ENCODE measurements around the gene RBBP4. TPM values are rescaled to one million over a fixed set of nuclear protein-coding genes. Genes with fewer than 3 reads are reported as not detected.
"Not testable (repeated sequence)": the region's sequence is repeated elsewhere in the genome, so short reads cannot be mapped to it uniquely, and the experiment has no call there.

RBBP4 gene
- total and polyA plus RNA-seq, 2 experiments from 2014 or later, result 275 to 336 TPM

GRCh38 chr1:32635508-32636277 is 15.3 kb upstream of the RBBP4 start:
- Histone ChIP-seq H3K27me3 (no peaks in the 10 kb centered on the region), H3K9me3 (ENCODE audit: low read depth) (no peaks in the 10 kb centered on the region), H3K4me3 (no peak overlapping the region), H3K27ac (no peak overlapping the region), H3K4me1 (ENCODE audit: low read depth) (no peaks in the 10 kb centered on the region), H3K36me3 (no peaks in the 10 kb centered on the region)
- TF ChIP-seq, protein P1, sequence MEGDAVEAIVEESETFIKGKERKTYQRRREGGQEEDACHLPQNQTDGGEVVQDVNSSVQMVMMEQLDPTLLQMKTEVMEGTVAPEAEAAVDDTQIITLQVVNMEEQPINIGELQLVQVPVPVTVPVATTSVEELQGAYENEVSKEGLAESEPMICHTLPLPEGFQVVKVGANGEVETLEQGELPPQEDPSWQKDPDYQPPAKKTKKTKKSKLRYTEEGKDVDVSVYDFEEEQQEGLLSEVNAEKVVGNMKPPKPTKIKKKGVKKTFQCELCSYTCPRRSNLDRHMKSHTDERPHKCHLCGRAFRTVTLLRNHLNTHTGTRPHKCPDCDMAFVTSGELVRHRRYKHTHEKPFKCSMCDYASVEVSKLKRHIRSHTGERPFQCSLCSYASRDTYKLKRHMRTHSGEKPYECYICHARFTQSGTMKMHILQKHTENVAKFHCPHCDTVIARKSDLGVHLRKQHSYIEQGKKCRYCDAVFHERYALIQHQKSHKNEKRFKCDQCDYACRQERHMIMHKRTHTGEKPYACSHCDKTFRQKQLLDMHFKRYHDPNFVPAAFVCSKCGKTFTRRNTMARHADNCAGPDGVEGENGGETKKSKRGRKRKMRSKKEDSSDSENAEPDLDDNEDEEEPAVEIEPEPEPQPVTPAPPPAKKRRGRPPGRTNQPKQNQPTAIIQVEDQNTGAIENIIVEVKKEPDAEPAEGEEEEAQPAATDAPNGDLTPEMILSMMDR (IDR thresholded peaks at IDR 0.05; ENCODE audit: low read depth, low read length), result no peak
- no peak for DNase-seq (ENCODE audit: low read depth in 1 of 2, low spot score in 1 of 2)

DNA sequence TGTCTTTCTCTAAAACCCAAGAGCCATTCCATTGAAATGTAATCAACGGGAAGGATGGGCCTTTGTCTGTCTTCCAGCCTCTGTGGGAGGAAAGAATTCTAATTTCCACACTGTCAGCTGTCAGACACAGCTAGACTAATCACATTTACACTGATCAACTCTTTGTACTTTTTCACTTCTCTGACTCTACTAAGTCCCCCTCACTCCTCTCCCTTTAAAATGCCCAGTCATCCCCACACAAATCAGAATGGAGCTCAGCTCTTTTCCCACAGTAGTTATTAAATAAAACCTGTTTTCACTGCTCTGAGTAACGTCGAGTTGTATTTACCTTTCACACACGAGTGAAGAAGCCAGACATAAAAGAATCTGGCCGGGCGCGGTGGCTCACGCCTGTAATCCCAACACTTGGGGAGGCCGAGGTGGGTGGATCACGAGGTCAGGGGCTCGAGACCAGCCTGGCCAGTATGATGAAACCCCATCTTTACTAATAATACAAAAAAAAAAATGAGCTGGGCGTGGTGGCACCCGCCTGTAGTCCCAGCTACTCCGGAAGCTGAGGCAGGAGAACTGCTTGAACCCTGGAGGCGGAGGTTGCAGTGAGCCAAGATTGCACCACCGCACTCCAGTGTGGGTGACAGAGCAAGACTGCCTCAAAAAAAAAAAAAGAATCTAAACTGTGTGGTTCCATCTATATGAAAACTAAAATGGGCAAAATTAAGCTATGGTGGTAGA is 13.9 kb upstream of the RBBP4 start:
- Histone ChIP-seq H3K4me3 (no peak overlapping the region), H3K4me1 (ENCODE audit: low read depth) (no peaks in the 10 kb centered on the region), H3K27ac (no peak overlapping the region), H3K9me3 (ENCODE audit: low read depth) (no peaks in the 10 kb centered on the region), H3K36me3 (no peaks in the 10 kb centered on the region), H3K27me3 (no peaks in the 10 kb centered on the region)
- TF ChIP-seq, protein P1 (IDR thresholded peaks at IDR 0.05; ENCODE audit: low read depth, low read length), result no peak
- DNase-seq (ENCODE audit: low read depth in 1 of 2, low spot score in 1 of 2), result no peak

GRCh38 chr1:32639489-32640075 is 11.4 kb upstream of the RBBP4 start:
- Histone ChIP-seq H3K27me3 (no peaks in the 10 kb centered on the region), H3K9me3 (ENCODE audit: low read depth) (no peaks in the 10 kb centered on the region), H3K4me3 (no peak overlapping the region), H3K36me3 (no peaks in the 10 kb centered on the region), H3K4me1 (ENCODE audit: low read depth) (no peaks in the 10 kb centered on the region), H3K27ac (no peak overlapping the region)
- TF ChIP-seq, protein P1 (IDR thresholded peaks at IDR 0.05; ENCODE audit: low read depth, low read length), result no peak
- DNase-seq (ENCODE audit: low read depth in 1 of 2, low spot score in 1 of 2), result no peak

DNA sequence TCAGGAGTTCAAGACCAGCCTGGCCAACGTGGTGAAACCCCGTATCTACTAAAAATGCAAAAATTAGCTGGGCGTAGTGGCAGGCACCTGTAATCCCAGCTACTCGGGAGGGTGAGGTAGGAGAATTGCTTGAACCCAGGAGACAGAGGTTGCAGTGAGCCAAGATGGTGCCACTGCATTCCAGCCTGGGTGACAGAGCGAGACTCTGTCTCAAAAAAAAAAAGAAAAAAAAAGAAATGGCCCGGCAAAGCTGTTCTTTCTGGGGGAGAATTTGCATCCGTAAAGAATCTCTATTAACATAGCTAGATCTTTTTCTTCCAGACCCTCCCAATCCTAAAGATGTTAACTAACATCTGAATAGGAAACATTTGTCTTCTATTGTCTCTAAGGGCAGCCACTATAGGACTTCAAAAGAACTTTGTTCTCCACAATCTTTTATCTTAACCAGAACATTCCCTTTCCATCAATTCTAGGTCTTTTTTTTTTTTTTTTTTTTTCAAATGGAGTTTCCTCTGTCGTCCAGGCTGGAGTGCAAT is 8.6 kb upstream of the RBBP4 start:
- H3K27ac ChIP-seq; H3K9me3 ChIP-seq (ENCODE audit: low read depth); H3K4me3 ChIP-seq: not testable (repeated sequence)

DNA sequence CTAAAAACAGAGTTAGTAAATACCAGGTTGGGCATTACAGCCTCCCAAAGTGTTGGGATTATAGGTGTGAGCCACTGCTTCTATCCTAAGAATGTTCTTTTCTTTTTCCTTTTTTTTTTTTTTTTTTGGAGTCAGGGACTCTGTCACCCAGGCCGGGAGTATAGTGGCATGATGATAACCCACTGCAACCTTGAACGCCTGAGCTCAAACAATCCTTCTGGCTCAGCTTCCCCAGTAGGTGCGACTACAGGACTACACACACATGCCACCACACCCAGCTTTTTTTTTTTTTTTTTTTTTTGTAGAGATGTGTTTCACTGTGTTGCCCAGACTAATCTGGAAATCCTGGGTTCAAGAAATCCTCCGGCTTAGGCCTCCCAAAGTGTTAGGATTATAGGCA is 6.6 kb upstream of the RBBP4 start:
- Histone ChIP-seq H3K27ac (no peak overlapping the region), H3K4me3 (no peak overlapping the region), H3K36me3 (no peaks in the 10 kb centered on the region), H3K4me1 (ENCODE audit: low read depth) (no peaks in the 10 kb centered on the region), H3K27me3 (no peaks in the 10 kb centered on the region), H3K9me3 (ENCODE audit: low read depth) (no peaks in the 10 kb centered on the region)
- DNase-seq (ENCODE audit: low read depth in 1 of 2, low spot score in 1 of 2), result no peak
- TF ChIP-seq, protein P1 (IDR thresholded peaks at IDR 0.05; ENCODE audit: low read depth, low read length), result no peak

More for the DNA sequence above, 8.6 kb upstream of the RBBP4 start:
- not testable (repeated sequence) for H3K36me3 ChIP-seq; H3K4me1 ChIP-seq (ENCODE audit: low read depth); H3K27me3 ChIP-seq; DNase-seq (ENCODE audit: low read depth in 1 of 2, low spot score in 1 of 2)
